Measurements from ENCODE around the gene PHAX. TPM values are rescaled to one million over a fixed set of nuclear protein-coding genes. Genes with fewer than 3 reads are reported as not detected.

The PHAX gene
- total and polyA plus RNA-seq, 2 experiments from 2014 or later, result 86.5 to 124 TPM

DNA sequence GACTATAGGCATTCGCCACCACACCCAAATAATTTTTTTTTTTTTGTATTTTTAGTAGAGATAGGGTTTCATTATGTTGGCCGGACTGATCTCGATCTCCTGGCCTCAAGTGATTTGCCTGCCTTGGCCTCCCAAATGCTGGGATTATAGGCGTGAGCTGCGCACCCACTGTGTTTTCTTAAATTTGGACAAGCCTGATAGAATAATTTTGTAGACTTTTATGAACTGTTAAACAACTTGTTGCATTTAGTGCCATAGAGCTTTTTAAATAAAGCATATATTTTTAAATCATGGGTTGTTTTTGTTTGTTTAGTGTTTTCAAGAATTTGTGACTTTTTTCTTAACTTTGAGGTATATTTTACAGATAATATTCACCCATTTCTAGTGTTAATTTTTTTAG is 4.8 kb downstream of the PHAX start:
- Histone ChIP-seq H2AFZ (no peak overlapping the region), H3K9me3 (ENCODE audit: low read depth) (no peaks in the 10 kb centered on the region), H3K27ac (no peak overlapping the region), H3K27me3 (replicated peaks; ENCODE audit: insufficient read depth) (no peaks in the 10 kb centered on the region), H3K4me1 (ENCODE audit: insufficient read depth) (peaks cover 13% of the 10 kb centered on the region), H3K36me3 (ENCODE audit: low read depth) (peaks cover 35% of the 10 kb centered on the region), H4K20me1 (ENCODE audit: insufficient read depth) (no peaks in the 10 kb centered on the region), H3K9me2 (ENCODE audit: insufficient read depth) (no peaks in the 10 kb centered on the region), H3K4me3 (0 out of 2 replicates have a peak overlapping the region, but pooled peaks have one; percentile 15), H3K79me2 (ENCODE audit: insufficient read depth) (peaks cover 98% of the 10 kb centered on the region), H3K4me2 (ENCODE audit: unreplicated experiment) (peak overlapping the region; percentile 55), H3F3A (ENCODE audit: insufficient read depth) (no peaks in the 10 kb centered on the region), H3K9ac (peak overlapping the region; percentile 24; the same call in 1 of the 2 replicates)
- in situ Hi-C loops (cut with MboI), result no loop called here
- WGBS, 2 experiments (ENCODE audit: low coverage in 1 of 2, low lambda C conversion rate in 2 of 2, missing lambda C conversion rate in 2 of 2), result 77 to 79% methylated on average over 5 of the region's 5 CpGs
- TF ChIP-seq EZH2phosphoT487 (IDR thresholded peaks at IDR 0.05; ENCODE audit: insufficient read depth, low read depth) (no peak), EZH2 (IDR thresholded peaks at IDR 0.05; ENCODE audit: insufficient read depth, poor library complexity, severe bottlenecking) (no peak)
- DNase-seq, result no peak

DNA sequence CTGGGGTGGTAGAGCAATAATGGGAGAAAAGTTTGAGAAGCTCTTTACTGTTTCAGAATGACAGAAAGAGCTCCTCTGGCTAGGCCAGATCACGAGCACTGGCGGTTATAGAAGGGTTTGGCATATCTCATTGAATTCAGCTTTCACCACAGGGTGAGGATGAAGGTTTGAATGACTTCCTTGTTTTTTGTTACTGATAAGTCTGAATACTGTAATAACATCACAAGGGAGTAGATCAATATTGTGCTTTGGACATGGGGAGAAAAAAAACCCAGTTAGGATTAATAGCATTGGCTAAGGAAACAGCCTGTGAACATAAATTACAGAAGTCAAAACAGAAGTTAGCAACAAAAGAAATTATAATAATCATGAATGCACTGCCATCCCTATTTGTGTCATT is 9.4 kb downstream of the PHAX start:
- peaks cover 11% of the 10 kb centered on the region for H3K4me1 ChIP-seq (ENCODE audit: insufficient read depth)
- H3K9ac ChIP-seq, result no peak overlapping the region
- H3K27ac ChIP-seq, result no peak overlapping the region
- in situ Hi-C loops (cut with MboI), result no loop called here
- H3K4me2 ChIP-seq (ENCODE audit: unreplicated experiment), result no peak overlapping the region
- H3K9me2 ChIP-seq (ENCODE audit: insufficient read depth), result no peaks in the 10 kb centered on the region
- no peaks in the 10 kb centered on the region for H3K27me3 ChIP-seq (replicated peaks; ENCODE audit: insufficient read depth)
- H3F3A ChIP-seq (ENCODE audit: insufficient read depth), result no peaks in the 10 kb centered on the region
- peaks cover 34% of the 10 kb centered on the region for H3K36me3 ChIP-seq (ENCODE audit: low read depth)
- H2AFZ ChIP-seq, result no peak overlapping the region
- H3K79me2 ChIP-seq (ENCODE audit: insufficient read depth), result peaks cover 100% of the 10 kb centered on the region
- no peak for DNase-seq
- H4K20me1 ChIP-seq (ENCODE audit: insufficient read depth), result no peaks in the 10 kb centered on the region
- WGBS, 2 experiments (ENCODE audit: low coverage in 1 of 2, low lambda C conversion rate in 2 of 2, missing lambda C conversion rate in 2 of 2), result 97 to 98% methylated on average over 2 of the region's 2 CpGs
- no peak overlapping the region for H3K4me3 ChIP-seq
- no peaks in the 10 kb centered on the region for H3K9me3 ChIP-seq (ENCODE audit: low read depth)
- TF ChIP-seq EZH2 (IDR thresholded peaks at IDR 0.05; ENCODE audit: insufficient read depth, poor library complexity, severe bottlenecking), result no peak
- TF ChIP-seq EZH2phosphoT487 (IDR thresholded peaks at IDR 0.05; ENCODE audit: insufficient read depth, low read depth), result no peak

DNA sequence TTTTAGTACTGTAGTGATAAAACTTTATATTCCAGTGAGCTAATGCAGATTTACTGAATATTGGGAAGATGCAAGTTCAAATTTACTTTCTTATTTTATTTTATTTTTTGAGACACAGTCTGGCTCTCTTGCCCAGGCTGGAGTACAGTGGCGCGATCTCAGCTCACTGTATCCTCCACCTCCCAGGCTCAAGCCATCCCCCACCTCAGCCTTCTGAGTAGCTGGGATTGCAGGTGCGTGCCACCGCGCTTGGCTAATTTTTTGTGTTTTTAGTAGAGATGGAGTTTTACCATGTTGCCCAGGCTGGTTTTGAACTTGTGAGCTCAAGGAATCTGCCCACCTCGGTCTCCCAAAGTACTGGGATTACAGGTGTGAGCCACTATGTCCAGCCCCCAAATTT is 9.9 kb downstream of the PHAX start:
- H3K9ac ChIP-seq, result no peak overlapping the region
- DNase-seq, result no peak
- H3K4me1 ChIP-seq (ENCODE audit: insufficient read depth), result peaks cover 7% of the 10 kb centered on the region
- H3K9me3 ChIP-seq (ENCODE audit: low read depth), result no peaks in the 10 kb centered on the region
- in situ Hi-C loops (cut with MboI), result no loop called here
- H3K4me2 ChIP-seq (ENCODE audit: unreplicated experiment), result no peak overlapping the region
- no peaks in the 10 kb centered on the region for H3K9me2 ChIP-seq (ENCODE audit: insufficient read depth)
- no peaks in the 10 kb centered on the region for H3K27me3 ChIP-seq (replicated peaks; ENCODE audit: insufficient read depth)
- H3K4me3 ChIP-seq, result no peak overlapping the region
- H3F3A ChIP-seq (ENCODE audit: insufficient read depth), result no peaks in the 10 kb centered on the region
- no peak overlapping the region for H3K27ac ChIP-seq
- no peak overlapping the region for H2AFZ ChIP-seq
- WGBS, 2 experiments (ENCODE audit: low coverage in 1 of 2, low lambda C conversion rate in 2 of 2, missing lambda C conversion rate in 2 of 2), result 97% methylated on average over 6 of the region's 6 CpGs
- H4K20me1 ChIP-seq (ENCODE audit: insufficient read depth), result no peaks in the 10 kb centered on the region
- peaks cover 33% of the 10 kb centered on the region for H3K36me3 ChIP-seq (ENCODE audit: low read depth)
- no peak for TF ChIP-seq EZH2phosphoT487 (IDR thresholded peaks at IDR 0.05; ENCODE audit: insufficient read depth, low read depth)
- TF ChIP-seq EZH2 (IDR thresholded peaks at IDR 0.05; ENCODE audit: insufficient read depth, poor library complexity, severe bottlenecking), result no peak
- H3K79me2 ChIP-seq (ENCODE audit: insufficient read depth), result peaks cover 100% of the 10 kb centered on the region

DNA sequence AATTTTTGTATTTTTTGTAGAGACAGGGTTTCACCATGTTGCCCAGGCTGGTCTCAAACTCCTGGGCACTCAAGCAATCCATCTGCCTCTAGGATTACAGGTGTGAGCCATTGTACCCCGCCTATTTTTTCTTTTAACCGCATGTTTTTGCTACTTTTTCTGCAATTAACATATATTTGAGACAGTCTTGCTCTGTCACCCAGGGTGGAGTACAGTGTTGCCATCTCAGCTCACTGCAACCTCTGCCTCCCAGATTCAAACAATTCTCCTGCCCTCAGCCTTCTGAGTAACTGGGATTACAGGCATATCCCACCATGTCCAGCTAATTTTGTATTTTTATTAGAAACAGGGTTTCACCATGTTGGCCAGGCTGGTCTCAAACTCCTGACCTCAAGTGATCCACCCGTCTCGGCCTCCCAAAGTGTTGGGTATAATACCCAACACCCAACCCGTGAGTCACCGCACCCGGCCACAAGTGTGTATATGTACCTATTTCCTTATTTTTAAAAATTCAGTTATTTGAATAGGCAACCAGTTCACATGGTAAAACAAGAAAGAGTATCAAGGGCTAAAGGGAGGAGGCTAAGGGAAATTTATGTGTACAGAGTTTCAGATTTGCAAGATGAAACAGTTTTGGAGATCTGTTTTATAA is 13.3 kb downstream of the PHAX start:
- in situ Hi-C loops (cut with MboI), result no loop called here
- no peak for TF ChIP-seq EZH2 (IDR thresholded peaks at IDR 0.05; ENCODE audit: insufficient read depth, poor library complexity, severe bottlenecking)
- no peak for TF ChIP-seq EZH2phosphoT487 (IDR thresholded peaks at IDR 0.05; ENCODE audit: insufficient read depth, low read depth)
- H3K79me2 ChIP-seq (ENCODE audit: insufficient read depth), result peaks cover 94% of the 10 kb centered on the region
- H3K4me3 ChIP-seq, result no peak overlapping the region
- WGBS, 2 experiments (ENCODE audit: low coverage in 1 of 2, low lambda C conversion rate in 2 of 2, missing lambda C conversion rate in 2 of 2), result 88 to 91% methylated on average over 7 of the region's 7 CpGs
- H3K27ac ChIP-seq, result no peak overlapping the region
- H3K27me3 ChIP-seq (replicated peaks; ENCODE audit: insufficient read depth), result no peaks in the 10 kb centered on the region
- H2AFZ ChIP-seq, result no peak overlapping the region
- no peaks in the 10 kb centered on the region for H3F3A ChIP-seq (ENCODE audit: insufficient read depth)
- H3K9ac ChIP-seq, result no peak overlapping the region
- no peak for DNase-seq
- no peaks in the 10 kb centered on the region for H3K9me3 ChIP-seq (ENCODE audit: low read depth)
- H4K20me1 ChIP-seq (ENCODE audit: insufficient read depth), result no peaks in the 10 kb centered on the region
- H3K36me3 ChIP-seq (ENCODE audit: low read depth), result peaks cover 29% of the 10 kb centered on the region; the same call in 1 of the 2 replicates
- H3K4me2 ChIP-seq (ENCODE audit: unreplicated experiment), result no peak overlapping the region
- no peaks in the 10 kb centered on the region for H3K9me2 ChIP-seq (ENCODE audit: insufficient read depth)
- no peaks in the 10 kb centered on the region for H3K4me1 ChIP-seq (ENCODE audit: insufficient read depth)

Measured in GM23248 (cell line).